Vagina (tissue), 2 donors: Measurements from ENCODE around the gene OXER1. TPM values are rescaled to one million over a fixed set of nuclear protein-coding genes. Genes with fewer than 3 reads are reported as not detected.

ENCODE experiments used
- DNase-seq, 2 donors: peaks; one replicate each; pipeline ENCODE4 v3.0.0-alpha.2; 2017; ENCODE audit errors: extremely low spot score in 2 of 2
- H3K27ac ChIP-seq: fragments of 200-600 bp; sonication (generic); one replicate; pipeline ENCODE4 v1.5.1; 2019
- H3K27me3 ChIP-seq: fragments of 200-600 bp; sonication (generic); one replicate; pipeline ENCODE4 v1.5.1; 2019
- H3K36me3 ChIP-seq, 2 donors: fragments of 200-600 bp; sonication (generic); one replicate each; pipeline ENCODE4 v1.5.1; 2017 to 2019
- H3K4me1 ChIP-seq: fragments of 200-600 bp; sonication (generic); one replicate; pipeline ENCODE4 v1.5.1; 2019
- H3K4me3 ChIP-seq, 2 donors: fragments of 200-600 bp; sonication (generic); 1 replicate in 1 of 2; 2 replicates in 1 of 2; pipeline ENCODE4 v1.5.1; 2016 to 2019
- H3K9me3 ChIP-seq: fragments of 200-600 bp; sonication (generic); one replicate; pipeline ENCODE4 v1.5.1; 2019
- CTCF ChIP-seq, 3 experiments: fragments of 450-650 bp in 2 of 3; fragments of 200-600 bp in 1 of 3; sonication (generic) in 1 of 3; IDR thresholded peaks; one replicate each; pipeline ENCODE4 v1.5.1; 2017 to 2019; ENCODE audit warnings: antibody characterized with exemption in 3 of 3, mild to moderate bottlenecking in 2 of 3, moderate library complexity in 2 of 3
- POLR2A ChIP-seq, 2 donors: fragments of 450-650 bp; IDR thresholded peaks; one replicate each; pipeline ENCODE4 v1.6.1; 2017; ENCODE audit warnings: antibody characterized with exemption in 2 of 2, mild to moderate bottlenecking in 2 of 2, moderate library complexity in 2 of 2
- POLR2AphosphoS5 ChIP-seq, 2 donors: sonication (generic); formaldehyde crosslinking; IDR thresholded peaks; one replicate each; pipeline ENCODE4 v1.9.0; 2017; ENCODE audit warnings: antibody characterized with exemption in 2 of 2, mild to moderate bottlenecking in 2 of 2, low read depth in 1 of 2; ENCODE audit not compliant: insufficient read depth in 1 of 2
- intact Hi-C: fragments of 100-400 bp; cut with DNase I; formaldehyde crosslinking; loops from one replicate; pipeline ENCODE4 v1.15.1; 2023
- total RNA-seq: library from RNA; depleted of rRNA; stranded (reverse); fragments of >200 nt; gene quantifications from one replicate; pipeline ENCODE4 v1.2.3, GENCODE V29; 2016

OXER1 gene
- total RNA-seq, 1 donor from 2014 or later, result 1.2 TPM

- H3K4me1 ChIP-seq, result peaks cover 15% of the 10 kb centered on the region
- TF ChIP-seq POLR2A (IDR thresholded peaks at IDR 0.05) (no peak), POLR2AphosphoS5 (IDR thresholded peaks at IDR 0.05; ENCODE audit: insufficient read depth in 1 of 2, low read depth in 1 of 2) (no peak), CTCF (IDR thresholded peaks at IDR 0.05) (no peak)
- no peak overlapping the region for H3K27ac ChIP-seq
- H3K36me3 ChIP-seq, result no peaks in the 10 kb centered on the region
- no peaks in the 10 kb centered on the region for H3K27me3 ChIP-seq
- intact Hi-C loops, result no loop called here
- no peak overlapping the region for H3K4me3 ChIP-seq
- H3K9me3 ChIP-seq, result no peaks in the 10 kb centered on the region
- DNase-seq, result no peak
These were observed 23.5 kb upstream of the OXER1 start for GRCh38 chr2:42787424-42787787.

- TF ChIP-seq POLR2A (IDR thresholded peaks at IDR 0.05), result no peak
- no peak for TF ChIP-seq CTCF (IDR thresholded peaks at IDR 0.05)
- TF ChIP-seq POLR2AphosphoS5 (IDR thresholded peaks at IDR 0.05; ENCODE audit: insufficient read depth in 1 of 2, low read depth in 1 of 2), result no peak
- Histone ChIP-seq H3K4me3 (no peak overlapping the region), H3K36me3 (no peaks in the 10 kb centered on the region), H3K27me3 (no peaks in the 10 kb centered on the region), H3K9me3 (no peaks in the 10 kb centered on the region), H3K27ac (no peak overlapping the region), H3K4me1 (peaks cover 10% of the 10 kb centered on the region)
- intact Hi-C loops, result no loop called here
- DNase-seq, result no peak
These were observed 22.8 kb upstream of the OXER1 start for GRCh38 chr2:42786561-42787345.

- DNase-seq, result no peak
- H3K36me3 ChIP-seq, result no peaks in the 10 kb centered on the region
- H3K27ac ChIP-seq, result no peak overlapping the region
- H3K9me3 ChIP-seq, result no peaks in the 10 kb centered on the region
- H3K4me3 ChIP-seq, result no peak overlapping the region
- no peak for TF ChIP-seq POLR2AphosphoS5 (IDR thresholded peaks at IDR 0.05; ENCODE audit: insufficient read depth in 1 of 2, low read depth in 1 of 2)
- no peak for TF ChIP-seq CTCF (IDR thresholded peaks at IDR 0.05)
- TF ChIP-seq POLR2A (IDR thresholded peaks at IDR 0.05), result no peak
- intact Hi-C loops, result no loop called here
- H3K27me3 ChIP-seq, result no peaks in the 10 kb centered on the region
- H3K4me1 ChIP-seq, result no peaks in the 10 kb centered on the region
These were observed 20.4 kb upstream of the OXER1 start for GRCh38 chr2:42784204-42784880.

- intact Hi-C loops, result no loop called here
- DNase-seq, result no peak
- no peaks in the 10 kb centered on the region for H3K36me3 ChIP-seq
- no peaks in the 10 kb centered on the region for H3K27me3 ChIP-seq
- TF ChIP-seq CTCF (IDR thresholded peaks at IDR 0.05) (no peak), POLR2AphosphoS5 (IDR thresholded peaks at IDR 0.05; ENCODE audit: insufficient read depth in 1 of 2, low read depth in 1 of 2) (no peak), POLR2A (IDR thresholded peaks at IDR 0.05) (no peak)
- H3K4me1 ChIP-seq, result no peaks in the 10 kb centered on the region
- H3K27ac ChIP-seq, result no peak overlapping the region
- H3K9me3 ChIP-seq, result no peaks in the 10 kb centered on the region
- no peak overlapping the region for H3K4me3 ChIP-seq
These were observed 19.6 kb upstream of the OXER1 start for GRCh38 chr2:42783511-42783910.

GRCh38 chr2:42781181-42781580 lies 17.2 kb upstream of the OXER1 start:
- H3K27me3 ChIP-seq, result no peaks in the 10 kb centered on the region
- H3K9me3 ChIP-seq, result no peaks in the 10 kb centered on the region
- no peak for DNase-seq
- H3K36me3 ChIP-seq, result no peaks in the 10 kb centered on the region
- H3K4me3 ChIP-seq, result no peak overlapping the region
- no peak overlapping the region for H3K27ac ChIP-seq
- TF ChIP-seq CTCF (IDR thresholded peaks at IDR 0.05) (no peak), POLR2A (IDR thresholded peaks at IDR 0.05) (no peak), POLR2AphosphoS5 (IDR thresholded peaks at IDR 0.05; ENCODE audit: insufficient read depth in 1 of 2, low read depth in 1 of 2) (no peak)
- intact Hi-C loops, result no loop called here
- no peaks in the 10 kb centered on the region for H3K4me1 ChIP-seq
